ENCODE results near the gene HINT1. TPM values are rescaled to one million over a fixed set of nuclear protein-coding genes. Genes with fewer than 3 reads are reported as not detected.

Gene HINT1
- total and polyA plus RNA-seq, 12 donors = 53.8 to 279 (median 130) TPM

DNA sequence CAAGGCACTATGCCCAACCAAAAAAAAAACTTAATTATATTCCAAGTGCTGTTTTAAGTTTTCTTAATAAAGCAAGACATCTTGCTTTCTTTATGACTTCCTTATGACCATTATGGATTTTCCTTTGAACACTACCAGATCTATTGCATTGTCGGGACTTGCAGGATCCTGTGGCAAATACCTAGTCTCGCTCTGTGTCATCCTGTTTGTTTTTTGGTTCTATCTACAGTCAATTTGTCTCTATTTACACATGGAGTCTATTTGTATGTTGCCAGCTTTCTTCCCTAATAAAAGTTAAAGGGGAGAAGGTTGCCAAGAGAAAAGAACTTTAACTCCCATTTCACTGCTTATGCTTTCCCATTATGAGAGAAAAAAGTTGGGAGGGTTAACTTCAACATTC is 4.9 kb downstream of the HINT1 start:
- ATAC-seq (no peak), DNase-seq (no peak)
- Histone ChIP-seq H3K4me1 (peaks cover 0 to 17% (median 12%) of the 10 kb centered on the region in 9 donors), H3K36me3 (peaks cover 0 to 70% (median 23%) of the 10 kb centered on the region in 9 donors), H3K4me3 (no peak overlapping the region), H3K27me3 (no peaks in the 10 kb centered on the region), H3K9me3 (no peaks in the 10 kb centered on the region), H3K27ac (no peak overlapping the region)
- 94 to 99% methylated on average over 2 of the region's 2 CpGs for WGBS, 2 donors
- TF ChIP-seq, protein P1, sequence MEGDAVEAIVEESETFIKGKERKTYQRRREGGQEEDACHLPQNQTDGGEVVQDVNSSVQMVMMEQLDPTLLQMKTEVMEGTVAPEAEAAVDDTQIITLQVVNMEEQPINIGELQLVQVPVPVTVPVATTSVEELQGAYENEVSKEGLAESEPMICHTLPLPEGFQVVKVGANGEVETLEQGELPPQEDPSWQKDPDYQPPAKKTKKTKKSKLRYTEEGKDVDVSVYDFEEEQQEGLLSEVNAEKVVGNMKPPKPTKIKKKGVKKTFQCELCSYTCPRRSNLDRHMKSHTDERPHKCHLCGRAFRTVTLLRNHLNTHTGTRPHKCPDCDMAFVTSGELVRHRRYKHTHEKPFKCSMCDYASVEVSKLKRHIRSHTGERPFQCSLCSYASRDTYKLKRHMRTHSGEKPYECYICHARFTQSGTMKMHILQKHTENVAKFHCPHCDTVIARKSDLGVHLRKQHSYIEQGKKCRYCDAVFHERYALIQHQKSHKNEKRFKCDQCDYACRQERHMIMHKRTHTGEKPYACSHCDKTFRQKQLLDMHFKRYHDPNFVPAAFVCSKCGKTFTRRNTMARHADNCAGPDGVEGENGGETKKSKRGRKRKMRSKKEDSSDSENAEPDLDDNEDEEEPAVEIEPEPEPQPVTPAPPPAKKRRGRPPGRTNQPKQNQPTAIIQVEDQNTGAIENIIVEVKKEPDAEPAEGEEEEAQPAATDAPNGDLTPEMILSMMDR (IDR thresholded peaks at IDR 0.05) = no peak
- intact Hi-C loops (cut with DNase I) = loop anchor here in 6 of 10 donors (5.0 to 10.0 kb wide), 6 partner anchors 105 to 257 kb away; partner anchors contain the start of gene CDC42SE2 (in 1 of the 6)

DNA sequence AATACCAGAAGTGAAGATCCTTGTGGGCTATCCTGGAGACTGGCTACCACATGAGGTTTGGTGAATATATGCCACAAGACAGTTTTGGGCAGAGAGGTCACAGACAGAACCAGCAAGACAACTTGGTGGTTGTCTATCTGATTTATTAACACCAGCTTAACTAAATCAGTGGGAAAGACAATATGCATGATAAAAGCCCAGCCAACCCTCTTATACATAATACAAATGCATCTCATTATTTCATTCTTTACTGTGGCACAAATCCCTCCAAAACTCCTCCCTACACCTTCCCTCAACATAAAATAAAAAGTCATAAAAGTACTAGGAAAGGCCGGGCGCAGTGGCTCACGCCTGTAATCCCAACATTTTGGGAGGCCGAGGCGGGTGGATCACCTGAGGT is 8.1 kb downstream of the HINT1 start:
- intact Hi-C loops (cut with DNase I) = no loop called here

DNA sequence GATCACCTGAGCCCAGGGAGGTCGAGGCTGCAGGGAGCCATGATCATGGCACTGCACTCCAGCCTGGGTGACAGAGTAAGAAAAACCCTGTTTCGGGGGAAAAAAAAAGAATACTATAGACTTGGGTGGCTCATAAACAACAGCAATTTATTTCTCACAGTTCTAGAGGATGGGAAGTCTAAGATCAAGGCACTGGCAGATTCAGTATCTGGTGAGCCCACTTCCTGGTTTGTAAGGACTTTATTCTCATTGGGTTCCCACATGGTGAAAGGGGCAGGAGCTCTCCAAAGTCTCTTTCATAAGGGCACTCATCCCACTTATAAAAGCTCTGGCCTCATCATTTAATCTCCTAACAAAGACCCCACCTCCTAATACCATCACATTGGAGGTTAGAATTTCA is 8.7 kb downstream of the HINT1 start:
- Histone ChIP-seq H3K27me3 (no peaks in the 10 kb centered on the region), H3K36me3 (peaks cover 0 to 54% (median 14%) of the 10 kb centered on the region in 9 donors), H3K4me3 (no peak overlapping the region), H3K27ac (no peak overlapping the region), H3K9me3 (no peaks in the 10 kb centered on the region), H3K4me1 (no peaks in the 10 kb centered on the region)
- ATAC-seq (no peak), DNase-seq (no peak)
- 96% methylated on average over 2 of the region's 2 CpGs for WGBS, 2 donors
- intact Hi-C loops (cut with DNase I) = no loop called here
- TF ChIP-seq, protein P1 (IDR thresholded peaks at IDR 0.05) = no peak

More for the DNA sequence above, 8.1 kb downstream of the HINT1 start:
- DNase-seq (no peak), ATAC-seq (no peak)
- H3K27me3 ChIP-seq = no peaks in the 10 kb centered on the region
- no peak overlapping the region for H3K4me3 ChIP-seq
- no peaks in the 10 kb centered on the region for H3K9me3 ChIP-seq
- peaks cover 0 to 60% (median 20%) of the 10 kb centered on the region in 9 donors for H3K36me3 ChIP-seq
- no peaks in the 10 kb centered on the region for H3K4me1 ChIP-seq
- WGBS, 2 donors = 96 to 98% methylated on average over 5 of the region's 5 CpGs
- TF ChIP-seq, protein P1 (IDR thresholded peaks at IDR 0.05) = no peak
- no peak overlapping the region for H3K27ac ChIP-seq

DNA sequence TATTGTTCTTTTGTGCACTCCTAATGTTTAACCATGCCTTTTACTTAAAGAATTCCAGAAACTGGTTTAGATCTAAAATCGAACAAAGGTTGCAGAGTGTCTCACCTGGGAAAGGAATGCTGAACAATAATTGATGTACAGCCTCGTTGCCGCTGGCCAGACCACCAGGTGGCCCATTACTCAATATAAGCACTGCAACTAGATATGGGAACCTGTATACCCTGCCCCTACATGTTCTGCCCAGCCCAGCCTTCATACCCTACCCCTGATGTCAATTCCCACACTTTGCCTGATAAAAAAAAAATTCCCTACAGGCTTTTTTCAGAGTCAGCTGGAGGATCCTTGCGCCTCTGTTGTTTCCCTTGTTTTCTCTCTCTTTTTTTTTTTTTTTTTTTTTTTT is 13.8 kb downstream of the HINT1 start:
- Histone ChIP-seq H3K4me1 (no peaks in the 10 kb centered on the region), H3K4me3 (no peak overlapping the region), H3K27ac (no peak overlapping the region), H3K27me3 (no peaks in the 10 kb centered on the region), H3K36me3 (peaks cover 0 to 4% (median 0%) of the 10 kb centered on the region in 9 donors), H3K9me3 (no peaks in the 10 kb centered on the region)
- ATAC-seq = no peak
- DNase-seq = no peak
- intact Hi-C loops (cut with DNase I) = no loop called here
- TF ChIP-seq, protein P1 (IDR thresholded peaks at IDR 0.05) = no peak
- 88 to 90% methylated on average over 4 of the region's 4 CpGs for WGBS, 2 donors
